HG02642 (cell line): ENCODE data around the gene DUOX1.
"Not testable (repeated sequence)": the region's sequence is repeated elsewhere in the genome, so short reads cannot be mapped to it uniquely, and the experiment has no call there.

Source experiments
- ATAC-seq: cut with Tn5 transposase; IDR thresholded peaks from one replicate; pipeline ENCODE4 v1.9.1; 2021; ENCODE audit warnings: mild to moderate bottlenecking; ENCODE audit not compliant: unreplicated experiment, poor library complexity

The DUOX1 gene

DNA sequence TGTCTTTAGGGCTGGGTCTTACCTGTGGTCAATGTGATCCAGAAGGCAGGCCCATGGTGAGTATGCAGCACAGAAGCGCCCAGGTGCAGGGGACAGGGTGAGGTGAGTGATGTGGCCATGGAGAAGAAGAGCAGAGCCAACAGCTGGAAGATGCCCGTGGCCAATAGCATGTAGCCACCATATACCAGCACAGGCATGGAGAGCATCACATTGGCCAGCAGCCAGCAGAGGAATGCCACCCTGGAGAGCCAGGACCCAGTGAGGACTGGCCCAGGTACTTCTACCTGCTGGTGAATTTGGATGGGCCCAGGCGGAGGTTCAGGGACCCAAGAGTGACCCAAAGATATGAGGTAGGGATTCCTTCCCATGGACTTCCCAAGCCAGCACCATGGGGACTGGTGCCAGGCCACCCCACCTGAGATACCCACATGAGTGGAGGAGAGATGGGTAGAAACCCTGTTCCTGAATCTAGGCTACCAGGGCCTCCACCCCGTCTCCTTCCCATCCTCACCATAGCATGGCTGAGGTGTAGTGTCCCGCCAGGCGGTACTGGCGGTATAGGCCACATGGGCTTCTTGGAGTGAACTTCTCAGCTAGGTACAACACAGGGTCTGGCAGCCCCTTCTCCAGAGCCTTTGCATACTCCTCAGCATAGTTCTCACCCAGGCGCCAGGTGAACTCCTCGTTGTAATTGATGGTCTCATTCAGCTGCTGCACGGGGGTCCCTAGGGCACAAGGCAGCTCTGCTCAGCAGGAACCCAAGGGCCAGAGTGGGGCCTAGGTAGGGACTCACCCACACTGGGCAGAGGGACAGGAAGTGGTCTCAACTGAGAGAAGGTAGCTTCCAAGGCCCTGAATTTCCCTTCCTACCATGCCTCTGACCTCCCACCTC is 9.5 kb upstream of the DUOX1 start:
- no peak for ATAC-seq

DNA sequence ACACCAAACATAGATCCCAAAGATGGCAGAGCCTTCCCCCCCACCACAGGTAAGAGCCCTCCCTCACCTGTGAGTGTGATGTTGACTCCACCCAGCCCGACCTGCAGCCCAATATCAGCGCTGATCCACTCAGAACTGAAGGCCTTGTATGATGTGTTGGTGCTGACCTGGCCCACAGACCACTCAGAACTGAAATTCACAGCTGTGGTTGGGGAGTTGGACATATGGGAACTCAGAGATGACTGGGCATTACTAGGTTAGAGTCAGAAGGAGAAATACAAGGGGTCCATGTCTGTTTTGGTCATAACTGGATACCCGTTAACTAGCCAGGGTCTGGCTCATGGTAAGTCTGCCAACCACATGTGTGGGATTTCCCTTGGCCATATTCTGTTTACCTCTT is 8.8 kb upstream of the DUOX1 start:
- ATAC-seq = no peak

DNA sequence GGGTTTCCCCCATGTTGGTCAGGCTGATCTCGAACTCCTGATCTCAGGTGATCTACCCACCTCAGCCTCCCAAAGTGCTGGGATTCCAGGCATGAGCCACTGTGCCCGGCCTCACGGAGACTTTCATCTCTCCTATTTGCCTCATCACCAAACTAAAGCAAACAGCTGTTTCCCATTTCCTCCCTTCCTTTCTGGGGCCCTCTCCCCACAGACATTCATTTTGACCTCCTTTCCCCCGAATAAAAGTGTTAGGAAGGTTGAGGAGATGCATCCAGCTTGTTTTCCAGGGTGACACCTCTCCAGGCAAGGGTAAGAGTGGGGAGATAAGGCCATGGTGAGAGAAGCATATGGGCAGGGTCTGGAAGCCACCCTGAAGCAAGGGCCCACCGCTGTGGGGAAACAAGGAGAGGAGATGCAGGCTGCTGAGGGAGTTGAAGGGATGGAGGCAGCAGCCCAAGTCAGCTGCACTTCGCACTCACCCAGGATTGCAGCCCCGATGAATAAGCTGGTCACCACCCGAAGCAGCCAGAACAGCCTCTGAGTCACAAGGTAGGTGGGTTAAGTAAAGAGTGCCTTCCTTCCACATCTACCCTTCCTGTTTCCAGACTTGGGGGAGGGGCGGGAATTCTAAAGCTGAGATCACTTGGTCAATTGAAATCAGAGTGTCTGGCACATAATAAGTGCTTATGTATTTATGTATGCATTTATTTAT is 7.9 kb upstream of the DUOX1 start:
- ATAC-seq = no peak

DNA sequence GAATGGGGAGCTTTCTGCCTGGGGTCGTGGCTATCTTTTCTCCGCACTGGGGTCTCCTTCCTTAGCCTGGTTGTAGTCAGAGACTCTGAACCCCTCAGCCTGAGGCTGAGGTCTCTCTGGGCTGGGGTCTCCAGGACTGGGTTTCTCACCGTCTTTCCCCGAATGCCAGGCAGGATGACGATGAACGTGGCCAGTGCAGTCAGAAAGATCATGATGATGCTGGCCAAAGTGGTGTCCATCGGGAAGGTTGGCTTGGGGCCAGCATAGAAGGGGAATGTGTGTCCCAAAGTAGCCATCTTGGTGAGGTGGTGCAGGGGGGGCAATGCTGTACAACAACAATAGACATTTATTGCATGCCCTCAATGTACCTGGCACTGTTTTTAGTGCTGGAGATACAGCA is 7.1 kb upstream of the DUOX1 start:
- ATAC-seq = no peak

DNA sequence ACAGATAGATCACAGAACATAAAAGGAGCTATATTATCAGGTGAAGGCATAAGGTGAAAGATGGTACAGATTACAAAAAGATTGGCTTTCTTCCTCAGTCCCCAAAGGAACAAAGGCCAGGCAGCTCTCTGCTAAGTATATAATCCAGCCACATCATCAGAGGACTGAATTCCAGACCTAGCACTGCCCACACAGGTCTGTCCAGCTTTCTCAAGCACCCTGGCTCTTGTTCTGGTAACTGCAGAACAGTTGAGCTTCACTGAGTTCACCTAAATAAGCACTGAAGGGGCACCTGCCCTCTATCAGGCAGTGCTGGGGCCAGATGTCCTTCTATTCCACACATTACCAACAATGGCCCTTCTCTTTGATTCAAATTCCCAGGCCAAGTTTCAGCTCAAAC is 6.4 kb upstream of the DUOX1 start:
- ATAC-seq = no peak

DNA sequence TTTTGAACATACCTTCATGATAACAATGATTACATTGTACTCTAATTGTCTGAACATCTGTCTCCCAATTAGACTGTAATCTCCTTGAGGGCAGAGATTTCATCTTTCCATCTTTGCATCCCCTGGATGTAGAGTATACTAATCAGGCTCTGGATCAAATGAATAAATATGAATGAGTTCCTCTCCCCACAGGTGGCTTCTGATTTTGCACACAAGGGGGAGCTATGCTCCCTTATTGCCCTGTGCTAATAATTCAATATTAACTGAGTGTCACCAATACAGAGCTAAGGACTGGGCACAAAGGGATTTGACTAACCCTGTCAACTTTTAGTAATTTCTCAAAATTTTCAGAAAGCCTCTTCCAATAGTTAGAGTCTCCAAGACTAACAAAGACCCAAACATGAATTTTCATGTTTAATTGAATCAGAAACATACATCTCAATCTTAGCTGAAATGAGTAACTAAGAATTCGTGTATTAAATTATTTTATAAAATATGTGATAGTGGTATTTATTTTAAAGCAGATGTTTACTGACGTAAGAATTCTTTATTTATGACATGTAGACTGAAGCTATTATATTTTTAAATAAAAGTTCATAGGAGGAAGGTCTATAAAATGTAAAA is 3.1 kb upstream of the DUOX1 start:
- no peak for ATAC-seq

DNA sequence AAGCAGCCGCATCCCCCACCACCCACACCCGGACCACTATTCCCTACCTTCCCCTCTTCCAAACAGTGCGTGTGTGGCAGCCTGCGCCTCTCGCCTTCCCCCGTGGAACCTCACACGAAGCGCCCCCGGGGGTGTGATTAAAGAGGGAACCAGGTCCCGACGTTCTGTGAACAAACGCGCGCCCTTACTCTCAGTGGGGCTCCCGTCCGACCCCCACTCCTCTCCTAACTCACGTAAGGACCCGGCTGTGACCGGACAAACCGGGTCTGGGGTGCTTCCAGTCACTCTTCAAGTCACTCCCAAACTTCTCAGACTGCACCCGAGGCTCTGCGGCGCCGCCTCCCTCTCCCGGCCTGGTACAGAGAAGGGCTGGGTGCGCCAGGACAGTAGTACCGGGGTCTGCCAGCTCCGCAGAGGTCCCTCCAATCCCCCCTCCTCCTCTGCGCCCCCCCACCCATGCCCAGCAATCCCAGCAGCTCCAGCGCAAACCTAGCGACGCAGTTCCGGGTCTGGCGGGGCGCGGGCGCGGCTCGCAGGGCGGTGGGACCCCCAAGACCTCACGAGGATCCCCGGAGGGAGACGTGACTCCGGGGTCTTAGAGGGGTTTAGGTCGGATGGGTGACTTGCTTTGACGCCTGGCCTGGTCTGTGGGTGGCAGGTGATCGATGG is 689 bp upstream of the DUOX1 start:
- ATAC-seq = no peak

DNA sequence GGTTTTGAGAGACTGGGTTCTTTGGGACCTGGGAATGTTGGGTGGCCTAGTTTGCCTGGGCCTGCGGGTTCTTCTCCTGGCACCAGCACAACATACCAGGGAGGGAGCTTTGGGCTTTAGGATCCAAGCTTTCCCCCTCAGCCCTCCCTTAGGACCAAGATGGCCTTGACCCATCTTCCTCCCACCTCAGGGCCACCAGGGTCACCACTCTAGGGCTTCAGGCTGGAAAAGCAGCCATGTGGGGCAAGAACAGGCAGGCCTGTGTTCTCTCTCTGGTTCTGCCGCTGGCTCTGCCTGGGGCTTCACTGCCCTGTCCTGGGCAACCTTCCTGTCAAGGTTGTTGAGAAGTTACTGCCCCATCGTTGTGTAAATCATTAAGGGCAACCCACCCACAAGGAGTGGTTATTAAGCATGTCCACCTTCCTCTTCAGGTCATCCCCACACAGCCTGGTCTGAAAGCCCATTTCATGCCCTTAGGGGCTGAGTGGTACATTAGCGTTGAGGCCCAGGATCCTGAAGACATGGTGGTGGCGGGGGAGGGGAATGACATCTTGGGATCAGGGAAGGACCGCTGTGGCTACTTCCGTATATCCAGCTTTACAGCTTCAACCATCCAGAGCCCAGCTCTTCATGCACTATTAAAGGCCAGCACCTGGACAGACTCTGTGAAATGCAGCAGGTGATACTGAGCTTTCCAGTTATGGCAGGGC is 652 bp downstream of the DUOX1 start:
- no peak for ATAC-seq

DNA sequence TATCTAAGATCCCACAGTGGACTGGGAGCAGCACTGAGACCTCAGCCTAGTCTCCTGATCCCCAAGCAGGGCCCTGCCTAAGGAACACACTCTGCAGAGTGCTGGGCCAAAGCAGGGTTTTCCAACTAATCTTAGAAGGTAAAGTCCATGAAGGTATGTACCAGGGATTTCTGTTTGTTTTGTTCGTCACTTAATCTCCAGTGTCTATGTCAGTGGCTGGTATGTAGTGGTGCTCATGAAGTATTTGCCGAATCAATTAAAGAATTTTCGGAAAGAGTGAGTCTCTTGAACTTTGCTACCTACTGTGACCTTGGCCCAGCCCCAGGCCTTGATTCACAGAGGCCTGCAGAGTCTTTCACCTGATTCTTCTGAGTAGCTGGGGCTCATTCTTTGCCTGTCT is 1.7 kb downstream of the DUOX1 start:
- no peak for ATAC-seq

DNA sequence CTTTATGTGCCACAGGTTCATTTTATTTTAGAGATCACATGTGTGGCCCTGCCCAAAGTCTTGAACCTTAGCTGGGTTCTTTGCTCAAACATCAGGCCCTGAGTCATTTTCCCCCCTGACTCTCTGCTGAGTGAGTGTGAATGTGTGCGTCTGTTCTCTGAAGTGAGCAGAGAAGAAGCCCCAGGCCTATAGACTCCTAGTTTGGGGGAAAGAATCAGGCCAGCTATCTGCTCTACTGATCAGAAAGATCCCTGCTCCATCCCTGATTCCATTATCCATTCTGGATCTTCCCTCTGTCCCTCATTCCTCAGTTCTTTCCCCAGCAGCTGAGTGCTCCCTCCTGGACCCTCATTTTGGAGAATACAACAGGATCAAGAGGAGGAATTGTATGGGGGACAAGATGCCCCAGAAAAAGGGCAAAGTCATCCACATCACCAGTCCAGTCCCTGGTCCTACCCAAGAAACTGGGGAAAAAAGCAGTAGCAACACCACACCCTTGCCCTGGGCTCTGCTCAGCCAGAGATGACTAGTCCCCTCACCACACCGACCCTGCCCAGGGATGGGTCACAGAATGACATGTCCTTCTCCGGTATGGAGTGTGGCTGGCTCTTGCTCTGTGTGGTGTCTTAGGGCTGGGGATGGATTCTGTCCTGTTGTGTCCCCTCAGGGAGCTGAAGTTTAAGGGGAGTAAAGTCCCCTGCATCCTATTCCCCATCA is 3.2 kb downstream of the DUOX1 start:
- no peak for ATAC-seq

DNA sequence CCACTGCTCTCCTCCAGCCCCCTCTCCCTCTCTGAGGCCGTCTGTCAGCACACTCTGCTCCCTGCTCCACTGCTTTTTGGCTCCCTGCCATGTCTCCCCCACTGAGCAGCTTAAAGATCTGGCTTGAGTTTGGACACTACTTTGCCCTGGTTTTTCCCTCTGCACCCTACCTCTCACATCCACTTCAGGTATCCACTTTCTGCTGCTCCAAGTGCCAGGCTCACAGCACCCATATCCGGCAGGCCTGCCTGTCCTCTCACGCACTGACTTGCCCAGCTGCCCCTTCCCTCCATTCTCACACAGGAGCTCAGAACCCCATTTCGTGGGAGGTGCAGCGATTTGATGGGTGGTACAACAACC is 3.7 kb downstream of the DUOX1 start:
- no peak for ATAC-seq

DNA sequence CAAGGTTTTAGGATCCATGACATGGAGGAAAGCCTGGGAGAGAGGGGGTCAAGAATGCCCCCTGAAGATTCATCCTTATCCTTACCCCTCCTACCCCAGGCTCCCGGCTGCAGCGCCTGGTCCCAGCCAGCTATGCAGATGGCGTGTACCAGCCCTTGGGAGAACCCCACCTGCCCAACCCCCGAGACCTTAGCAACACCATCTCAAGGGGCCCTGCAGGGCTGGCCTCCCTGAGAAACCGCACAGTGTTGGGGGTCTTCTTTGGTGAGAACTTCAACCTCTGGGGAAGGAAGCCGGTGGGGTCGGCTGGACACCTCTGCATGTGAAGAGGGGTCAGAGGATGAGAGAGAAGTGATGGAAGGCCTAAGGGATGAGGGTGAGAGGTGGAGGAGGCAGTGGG is 4.3 kb downstream of the DUOX1 start:
- ATAC-seq = no peak

DNA sequence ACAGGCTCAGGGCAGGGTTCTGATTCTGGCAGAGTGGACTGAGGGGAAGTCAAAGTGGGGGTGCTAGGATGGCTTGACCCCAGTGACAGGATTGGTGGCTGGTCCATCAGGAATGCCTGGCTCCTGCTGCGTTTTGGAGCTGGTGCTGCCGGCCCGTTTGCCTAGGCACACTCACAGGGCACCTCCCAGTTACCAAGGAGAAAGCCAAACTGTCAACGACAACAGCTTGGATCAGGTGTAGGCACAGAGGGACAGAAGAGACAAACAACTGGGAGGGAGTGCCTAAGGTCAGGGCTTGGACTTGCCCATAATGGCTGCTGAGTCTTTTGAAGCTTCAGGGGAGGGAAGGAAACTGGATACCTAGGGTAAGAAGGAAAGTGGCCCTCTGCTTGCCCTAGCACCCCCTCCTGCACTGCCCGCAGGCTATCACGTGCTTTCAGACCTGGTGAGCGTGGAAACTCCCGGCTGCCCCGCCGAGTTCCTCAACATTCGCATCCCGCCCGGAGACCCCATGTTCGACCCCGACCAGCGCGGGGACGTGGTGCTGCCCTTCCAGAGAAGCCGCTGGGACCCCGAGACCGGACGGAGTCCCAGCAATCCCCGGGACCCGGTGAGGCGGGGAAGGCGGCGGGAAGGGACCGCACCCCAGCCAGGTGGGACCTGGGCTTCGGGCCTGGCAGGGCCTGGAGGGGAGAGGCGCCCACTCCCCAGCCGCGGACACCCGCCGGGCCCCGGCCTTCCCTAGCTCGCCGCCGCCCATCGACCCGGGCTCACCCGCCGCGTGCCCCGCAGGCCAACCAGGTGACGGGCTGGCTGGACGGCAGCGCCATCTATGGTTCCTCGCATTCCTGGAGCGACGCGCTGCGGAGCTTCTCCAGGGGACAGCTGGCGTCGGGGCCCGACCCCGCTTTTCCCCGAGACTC is 5.1 kb downstream of the DUOX1 start:
- ATAC-seq = no peak

DNA sequence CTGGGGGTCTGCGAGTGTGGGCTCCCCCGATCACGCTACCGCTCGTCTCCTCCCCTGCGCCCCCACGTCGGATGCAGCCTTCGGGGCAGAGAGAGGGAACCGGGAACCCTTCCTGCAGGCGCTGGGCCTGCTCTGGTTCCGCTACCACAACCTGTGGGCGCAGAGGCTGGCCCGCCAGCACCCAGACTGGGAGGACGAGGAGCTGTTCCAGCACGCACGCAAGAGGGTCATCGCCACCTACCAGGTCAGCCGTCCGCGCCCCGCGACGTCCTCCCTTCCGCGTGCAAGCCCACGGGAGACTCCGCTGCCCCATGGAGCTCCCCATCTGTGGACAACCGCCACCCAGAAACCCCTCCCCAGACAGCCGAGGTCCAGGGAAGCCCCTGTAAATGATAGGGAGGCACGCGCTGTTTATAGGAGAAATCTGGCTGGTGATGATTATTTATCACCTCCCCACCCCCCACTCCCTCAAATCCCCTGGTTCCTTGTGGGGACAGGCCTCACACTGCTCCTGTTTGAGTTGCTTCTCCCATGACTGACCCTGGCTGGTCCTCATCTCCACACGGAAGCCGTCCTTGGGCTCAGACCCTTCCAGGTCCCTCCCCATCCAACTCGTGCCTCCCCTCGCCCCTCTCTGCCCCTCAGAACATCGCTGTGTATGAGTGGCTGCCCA is 6.0 kb downstream of the DUOX1 start:
- not testable (repeated sequence) for ATAC-seq

DNA sequence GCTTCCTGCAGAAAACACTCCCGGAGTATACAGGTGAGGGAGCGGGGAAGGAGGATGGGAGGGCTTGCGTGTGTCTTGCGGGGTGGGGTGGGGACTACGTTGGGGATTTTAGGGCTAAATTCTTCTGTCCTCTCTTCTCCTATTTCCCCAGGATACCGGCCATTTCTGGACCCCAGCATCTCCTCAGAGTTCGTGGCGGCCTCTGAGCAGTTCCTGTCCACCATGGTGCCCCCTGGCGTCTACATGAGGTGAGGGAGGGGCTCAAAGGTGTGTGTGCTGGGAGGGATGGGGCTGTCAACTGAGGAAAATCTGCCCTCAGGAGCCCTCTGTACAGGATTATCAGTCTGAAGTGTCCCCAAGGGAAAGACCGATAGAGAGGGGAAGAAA is 6.6 kb downstream of the DUOX1 start:
- ATAC-seq = no peak

DNA sequence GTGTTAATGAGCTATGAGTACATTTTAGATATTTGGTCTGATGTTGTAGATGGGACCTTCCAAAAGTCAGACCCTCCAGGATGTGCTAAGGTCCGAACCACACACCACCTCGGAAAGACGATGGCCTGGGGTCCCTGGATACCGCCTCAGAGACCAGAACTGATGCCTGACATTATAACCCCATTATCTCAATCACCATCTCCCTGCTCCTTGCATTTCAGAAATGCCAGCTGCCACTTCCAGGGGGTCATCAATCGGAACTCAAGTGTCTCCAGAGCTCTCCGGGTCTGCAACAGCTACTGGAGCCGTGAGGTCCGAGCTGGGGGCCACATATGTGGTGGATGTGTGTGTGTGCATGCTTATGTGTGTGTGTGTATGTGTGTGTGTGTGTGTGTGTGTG is 7.9 kb downstream of the DUOX1 start:
- no peak for ATAC-seq

DNA sequence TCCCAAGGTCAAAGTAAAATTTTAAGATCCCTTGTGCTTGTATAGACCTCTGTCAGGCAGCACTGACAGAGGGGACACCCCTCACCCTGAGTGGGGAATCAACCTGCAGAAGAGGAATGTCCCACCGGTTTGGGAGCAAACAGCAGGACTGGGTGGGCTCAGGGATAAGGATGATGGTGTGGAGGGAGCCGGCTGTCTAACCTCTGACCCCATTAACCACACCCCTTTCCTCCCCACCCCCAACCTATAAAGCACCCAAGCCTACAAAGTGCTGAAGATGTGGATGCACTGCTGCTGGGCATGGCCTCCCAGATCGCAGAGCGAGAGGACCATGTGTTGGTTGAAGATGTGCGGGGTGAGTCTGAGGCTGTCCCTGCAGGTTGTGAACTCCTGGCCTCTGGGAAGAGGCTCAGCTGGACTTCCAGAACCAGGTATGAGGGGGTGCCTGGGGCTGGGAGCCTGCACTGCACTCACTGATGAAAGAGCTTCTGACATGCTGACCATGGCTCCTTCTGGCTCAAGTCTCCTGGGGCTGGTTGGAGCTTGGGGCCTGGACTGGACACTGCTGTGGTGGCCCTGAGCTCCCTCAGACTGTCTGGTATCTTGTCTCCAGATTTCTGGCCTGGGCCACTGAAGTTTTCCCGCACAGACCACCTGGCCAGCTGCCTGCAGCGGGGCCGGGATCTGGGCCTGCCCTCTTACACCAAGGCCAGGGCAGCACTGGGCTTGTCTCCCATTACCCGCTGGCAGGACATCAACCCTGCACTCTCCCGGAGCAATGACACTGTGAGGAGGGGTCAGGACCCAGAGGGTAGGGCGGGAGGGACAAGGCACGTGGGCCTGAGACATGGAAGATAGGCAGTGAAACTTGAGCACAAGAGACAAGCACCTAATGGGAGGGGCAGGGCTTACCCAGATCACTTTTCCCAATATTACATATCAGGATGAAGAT is 9.3 kb downstream of the DUOX1 start:
- no peak for ATAC-seq
